ENCODE data around the gene N4BP2L2.
"Not testable (repeated sequence)": the region's sequence is repeated elsewhere in the genome, so short reads cannot be mapped to it uniquely, and the experiment has no call there.

Gene N4BP2L2

DNA sequence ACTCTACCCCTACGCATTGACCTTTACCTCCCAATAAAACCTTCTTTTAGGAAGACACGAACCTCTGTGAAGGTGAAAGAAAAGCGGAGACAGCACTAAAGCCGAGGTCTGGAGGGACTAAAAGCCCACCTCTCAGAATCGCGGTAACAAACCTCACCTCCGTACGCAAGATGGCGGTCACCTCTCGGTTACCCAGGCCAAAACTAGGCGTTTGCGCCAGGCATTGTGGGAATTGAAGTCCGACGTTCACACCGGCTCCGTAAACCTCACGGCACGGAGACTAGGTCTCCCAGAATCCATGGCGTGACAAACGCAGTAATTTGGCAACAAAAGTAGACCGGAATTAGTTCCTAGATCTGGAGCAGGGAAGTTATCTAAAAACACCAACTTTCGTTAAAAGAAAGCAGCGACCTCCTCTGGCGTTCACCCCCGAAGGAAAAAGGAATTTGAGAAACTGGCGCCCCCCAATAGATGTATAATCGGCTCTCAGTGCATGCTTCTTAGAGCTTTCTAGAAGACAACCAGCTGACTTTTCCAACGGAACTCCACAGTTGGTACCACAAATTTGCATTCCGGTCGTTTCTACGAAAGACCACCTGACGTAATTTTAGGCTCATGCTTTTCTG, at the start of gene N4BP2L2:
Gene N4BP2L2, minus strand, starts transcription at position 175 of the 626 bp plus-strand sequence. CDS start 1,768 bp downstream, outside the sequence.
- peak; percentile 61 to 62 for DNase-seq (ENCODE audit: low read depth in 2 of 2)

DNA sequence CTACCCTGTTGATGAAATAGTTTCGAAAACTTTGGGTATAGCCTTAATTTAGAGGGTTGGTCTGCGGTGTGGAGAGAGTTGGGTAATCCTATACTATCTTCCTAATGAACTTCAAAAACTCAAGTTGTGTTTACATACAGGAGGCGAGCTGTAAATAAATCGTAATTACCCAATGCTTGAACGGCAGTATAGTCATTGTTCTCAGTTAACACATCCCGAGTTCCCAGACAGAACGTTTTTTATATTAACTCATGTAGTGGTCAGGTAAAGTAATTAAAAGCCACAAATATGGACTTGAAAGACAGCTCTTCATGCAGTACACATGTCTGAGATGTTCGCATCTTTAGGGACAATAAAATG, 49.2 kb upstream of the N4BP2L2 start:
- no peak for DNase-seq (ENCODE audit: low read depth in 2 of 2)

DNA sequence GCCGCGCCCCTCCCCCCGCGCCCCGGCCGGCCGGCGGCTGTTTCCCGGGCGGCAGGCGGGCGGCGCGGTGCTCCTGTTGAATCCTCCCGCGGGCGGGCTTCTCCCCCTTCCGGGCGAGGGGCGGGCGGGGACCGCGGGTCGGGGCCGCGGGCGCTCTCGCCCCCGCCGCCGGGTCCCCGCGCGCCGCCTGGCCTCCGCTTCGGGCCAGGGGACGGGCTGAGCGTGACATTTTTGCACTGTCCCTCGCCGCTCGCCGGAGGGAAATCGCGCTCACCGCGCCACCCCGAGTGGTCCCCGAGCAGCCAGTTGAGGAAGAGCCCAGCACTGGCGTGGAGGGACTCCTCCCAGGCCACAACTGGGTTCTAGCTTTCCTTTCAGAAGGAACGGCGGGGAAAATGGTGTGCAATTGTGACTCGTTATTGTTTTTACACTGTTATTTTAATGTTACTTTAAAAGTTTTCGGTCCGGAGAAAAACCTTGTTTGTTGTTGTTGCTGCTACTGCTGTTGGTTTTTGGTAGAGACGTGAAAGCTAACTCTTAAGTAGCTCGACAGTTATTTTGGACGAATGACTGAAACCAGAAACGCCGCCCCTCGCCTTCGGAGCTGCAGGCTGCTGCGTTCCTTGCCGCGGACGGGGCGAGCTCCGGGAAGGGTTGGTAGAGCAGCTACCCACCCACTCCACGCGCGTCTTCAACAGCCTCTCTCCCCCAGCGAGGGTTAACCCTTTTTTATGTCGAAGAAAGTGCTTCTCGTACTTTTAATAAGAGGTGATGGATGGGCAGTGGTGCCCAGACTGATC, 48.6 kb upstream of the N4BP2L2 start:
- DNase-seq (ENCODE audit: low read depth in 2 of 2): peak in 1 of 2 donors; percentile 21

DNA sequence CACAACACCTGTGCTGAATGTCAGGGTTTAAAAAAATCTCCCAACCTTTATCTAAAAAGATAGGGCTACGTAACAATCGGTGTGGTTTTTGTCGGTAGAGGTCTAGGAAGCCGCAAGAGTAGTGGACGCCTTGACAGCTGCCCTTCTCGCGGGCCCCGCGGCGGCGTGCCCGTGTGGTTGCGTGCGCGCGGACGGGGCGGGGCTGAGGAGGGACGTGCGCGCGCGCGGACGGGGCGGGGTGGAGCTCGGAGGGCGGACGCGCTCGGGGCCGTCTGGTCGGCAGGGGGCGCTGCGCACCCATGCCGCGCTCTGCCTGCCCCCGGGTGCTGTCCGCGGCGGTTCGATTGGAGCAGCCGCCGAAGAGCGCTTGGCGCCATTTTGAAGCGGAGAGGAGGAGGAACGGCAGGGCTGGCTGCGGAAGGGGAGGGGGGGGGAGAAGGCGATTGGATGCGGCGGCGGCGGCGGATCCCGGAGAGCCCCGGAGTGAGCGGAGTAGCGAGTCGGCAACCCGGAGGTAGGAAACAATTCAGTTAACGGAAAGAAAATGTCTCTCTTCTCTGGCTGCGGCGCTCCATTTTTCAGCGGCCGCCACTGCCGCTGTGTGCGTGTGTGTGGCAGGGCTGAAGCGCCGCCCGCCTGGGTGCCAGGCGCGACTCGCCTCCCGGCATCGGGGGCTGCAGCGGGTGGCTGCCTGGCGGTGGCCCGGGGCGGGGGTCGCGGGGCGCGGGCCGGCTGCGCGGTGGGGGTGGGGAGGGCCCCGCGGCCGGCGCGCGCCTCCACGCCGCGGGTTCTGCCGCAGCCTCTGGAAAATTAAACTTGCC, 47.7 kb upstream of the N4BP2L2 start, which contains the start of gene PDS5B:
Gene PDS5B, plus strand, starts transcription at position 373 of the 821 bp plus-strand sequence. CDS start 62,321 bp downstream, outside the sequence.
- peak; percentile 89 to 90 for DNase-seq (ENCODE audit: low read depth in 2 of 2)

DNA sequence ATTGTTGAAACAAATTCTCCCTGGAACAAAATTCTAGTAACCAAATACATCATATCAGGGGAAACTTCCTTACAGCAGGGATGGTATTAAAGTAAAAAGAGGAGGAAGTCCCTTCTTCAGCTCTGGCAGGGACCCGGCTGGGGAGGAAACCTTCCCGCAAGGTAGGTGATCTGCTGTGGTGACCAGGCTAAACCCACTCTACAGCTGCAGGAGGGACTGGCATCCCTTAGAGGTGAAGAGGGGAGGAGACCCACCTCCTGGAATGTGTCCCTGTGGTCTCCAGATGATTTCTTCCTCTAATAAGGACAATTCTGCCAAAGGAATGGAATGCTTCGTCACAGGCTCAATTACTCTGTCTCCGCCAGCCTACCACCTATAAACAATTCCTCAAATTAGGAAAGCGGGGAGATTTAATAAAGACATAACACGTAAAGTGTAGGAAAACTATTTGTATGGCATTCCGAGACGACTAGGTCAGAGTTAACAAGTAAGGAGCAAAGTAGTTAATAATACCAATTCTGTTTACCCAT, 47.0 kb upstream of the N4BP2L2 start:
- DNase-seq (ENCODE audit: low read depth in 2 of 2): no peak

DNA sequence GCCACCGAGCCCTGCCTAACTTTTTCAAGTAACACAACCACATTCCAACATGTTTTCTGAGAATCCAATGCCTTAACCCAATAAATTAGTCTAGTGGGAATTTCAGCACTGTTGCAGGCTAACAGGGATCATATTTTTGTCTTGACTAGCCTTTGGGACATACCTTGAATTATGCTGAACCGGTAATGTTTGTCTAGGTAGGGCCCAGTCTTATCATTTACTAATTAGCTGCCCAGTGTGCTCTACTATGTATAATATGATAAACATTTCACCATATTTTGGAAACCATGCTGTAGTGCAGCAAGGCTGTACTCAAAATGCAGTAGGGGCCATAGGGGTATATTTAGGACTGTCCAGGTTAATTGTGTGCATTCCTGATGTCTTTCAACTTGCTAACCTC, 44.4 kb upstream of the N4BP2L2 start:
- DNase-seq (ENCODE audit: low read depth in 2 of 2): no peak

DNA sequence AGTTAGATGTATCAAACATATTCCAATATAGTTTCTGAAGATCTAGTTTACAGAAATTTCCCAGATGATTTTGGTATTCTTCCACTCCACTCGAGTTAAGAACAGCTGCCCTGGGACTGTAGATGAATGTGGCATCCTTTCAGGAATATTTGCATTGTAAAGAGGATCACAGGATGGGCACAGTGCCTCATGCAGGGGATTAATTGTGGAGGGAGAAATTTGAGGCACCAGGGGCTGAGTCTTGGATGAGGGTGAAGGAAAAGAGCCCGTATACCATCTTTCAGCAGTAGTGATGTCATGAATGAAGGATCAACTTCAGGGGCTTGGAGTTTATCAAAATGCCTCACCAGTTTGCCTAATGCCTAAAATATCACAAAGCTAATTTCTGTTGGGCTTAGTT, 43.7 kb upstream of the N4BP2L2 start:
- DNase-seq (ENCODE audit: low read depth in 2 of 2): no peak

DNA sequence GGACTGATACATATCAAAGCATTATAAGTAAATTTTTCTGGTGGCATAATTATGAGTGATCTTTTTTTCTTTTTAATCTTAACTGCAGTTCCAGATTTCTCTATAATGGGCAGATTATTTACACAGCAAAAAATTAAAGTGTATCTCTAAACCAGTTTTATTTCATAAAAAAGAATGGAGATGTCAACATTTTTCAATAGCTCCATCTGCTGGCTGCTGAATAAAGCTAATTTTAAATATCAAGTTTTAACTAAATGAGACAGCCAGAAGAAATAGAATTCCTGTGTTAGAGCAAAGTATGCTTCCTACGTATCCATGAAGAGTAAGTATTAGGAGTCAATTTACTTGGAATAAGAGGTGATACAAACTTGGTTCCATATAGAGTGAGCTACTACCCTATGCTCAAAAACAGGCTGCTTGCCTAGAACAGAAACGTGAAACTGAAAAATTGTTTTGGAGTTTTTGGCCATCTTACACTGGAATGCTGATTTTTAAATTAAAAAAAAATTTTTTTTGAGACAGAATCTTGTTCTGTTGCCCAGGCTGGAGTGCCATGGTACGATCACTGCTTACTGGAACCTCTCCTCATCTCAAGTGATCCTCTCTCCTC, 42.7 kb upstream of the N4BP2L2 start:
- DNase-seq (ENCODE audit: low read depth in 2 of 2): no peak

DNA sequence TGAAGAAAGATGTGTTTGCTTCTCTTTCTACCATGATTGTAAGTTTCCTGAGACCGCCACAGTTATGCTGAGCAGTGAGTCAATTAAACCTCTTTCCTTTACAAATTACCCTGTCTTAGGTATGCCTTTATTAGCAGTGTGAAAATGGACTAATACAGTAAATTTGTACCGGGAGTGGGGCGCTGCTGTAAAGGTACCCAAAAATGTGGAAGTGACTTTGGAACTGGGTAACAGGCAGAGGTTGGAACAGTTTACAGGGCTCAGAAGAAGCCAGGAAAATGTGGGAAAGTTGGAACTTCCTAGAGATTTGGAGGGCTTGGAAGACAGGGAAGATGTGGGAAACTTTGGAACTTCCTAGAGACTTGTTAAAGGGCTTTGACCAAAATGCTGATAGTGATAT, 38.4 kb upstream of the N4BP2L2 start:
- no peak for DNase-seq (ENCODE audit: low read depth in 2 of 2)

DNA sequence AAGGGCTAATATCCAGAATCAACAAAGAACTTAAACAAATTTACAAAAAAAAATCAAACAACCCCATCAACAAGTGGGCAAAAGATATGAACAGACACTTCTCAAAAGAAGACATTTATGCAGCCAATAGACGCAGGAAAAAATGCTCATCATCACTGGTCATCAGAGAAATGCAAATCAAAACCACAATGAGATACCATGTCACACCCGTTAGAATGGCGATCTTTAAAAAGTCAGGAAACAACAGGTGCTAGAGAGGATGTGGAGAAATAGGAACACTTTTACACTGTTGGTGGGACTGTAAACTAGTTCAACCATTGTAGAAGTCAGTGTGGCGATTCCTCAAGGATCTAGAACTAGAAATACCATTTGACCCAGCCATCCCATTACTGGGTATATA, 37.1 kb upstream of the N4BP2L2 start:
- DNase-seq (ENCODE audit: low read depth in 2 of 2): not testable (repeated sequence)

DNA sequence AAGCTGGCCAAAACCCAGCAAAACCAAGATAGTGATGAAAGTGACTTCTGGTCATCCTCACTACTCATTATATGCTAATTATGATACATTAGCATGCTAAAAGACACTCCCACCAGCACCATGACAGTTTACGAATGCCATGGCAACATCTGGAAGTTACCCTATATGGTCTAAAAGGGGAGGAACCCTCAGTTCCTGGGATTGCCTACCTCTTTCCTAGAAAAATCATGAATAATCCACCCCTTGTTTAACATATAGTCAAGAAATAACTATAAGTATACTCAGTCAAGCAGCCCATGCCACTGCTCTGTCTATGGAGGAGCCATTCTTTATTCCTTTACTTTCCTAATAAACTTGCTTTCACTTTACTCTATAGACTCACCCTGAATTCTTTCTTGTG, 22.2 kb upstream of the N4BP2L2 start:
- not testable (repeated sequence) for DNase-seq (ENCODE audit: low read depth in 2 of 2)

DNA sequence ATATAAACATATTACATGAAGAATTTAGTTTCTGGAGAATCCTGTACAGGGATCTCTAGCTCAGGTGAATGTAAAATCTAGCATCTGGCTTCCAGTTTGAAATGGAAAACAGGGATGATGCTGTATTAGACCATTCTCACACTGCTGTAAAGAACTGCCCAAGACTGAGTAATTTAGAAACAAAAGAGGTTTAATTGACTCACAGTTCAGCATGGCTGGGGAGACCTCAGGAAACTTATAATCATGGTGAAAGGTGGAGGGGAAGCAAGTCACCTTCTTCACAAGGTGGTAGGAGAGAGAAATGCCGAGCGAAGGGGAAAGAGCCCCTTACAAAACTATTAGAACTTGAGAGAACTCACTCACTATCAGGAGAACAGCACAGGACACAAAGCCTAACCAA, 17.0 kb upstream of the N4BP2L2 start:
- no peak for DNase-seq (ENCODE audit: low read depth in 2 of 2)

DNA sequence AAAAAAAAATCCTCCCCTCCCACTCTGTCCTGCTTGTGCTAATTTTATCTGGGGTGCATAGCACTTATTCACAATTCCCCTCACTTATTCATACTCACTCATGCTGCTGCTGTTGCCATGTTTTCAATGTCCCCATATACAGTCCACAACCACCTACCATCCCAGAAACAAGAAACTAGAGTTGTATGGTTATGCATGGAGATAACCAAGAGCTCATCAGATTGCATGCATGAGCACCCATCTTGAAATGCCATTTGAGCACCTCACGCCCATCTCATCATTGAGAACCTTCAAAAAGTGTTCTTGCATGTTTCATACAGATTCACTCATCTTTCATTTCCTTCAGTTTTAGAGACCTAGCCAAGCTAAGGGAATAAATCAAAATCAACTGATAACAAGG, 15.1 kb upstream of the N4BP2L2 start:
- DNase-seq (ENCODE audit: low read depth in 2 of 2): no peak

DNA sequence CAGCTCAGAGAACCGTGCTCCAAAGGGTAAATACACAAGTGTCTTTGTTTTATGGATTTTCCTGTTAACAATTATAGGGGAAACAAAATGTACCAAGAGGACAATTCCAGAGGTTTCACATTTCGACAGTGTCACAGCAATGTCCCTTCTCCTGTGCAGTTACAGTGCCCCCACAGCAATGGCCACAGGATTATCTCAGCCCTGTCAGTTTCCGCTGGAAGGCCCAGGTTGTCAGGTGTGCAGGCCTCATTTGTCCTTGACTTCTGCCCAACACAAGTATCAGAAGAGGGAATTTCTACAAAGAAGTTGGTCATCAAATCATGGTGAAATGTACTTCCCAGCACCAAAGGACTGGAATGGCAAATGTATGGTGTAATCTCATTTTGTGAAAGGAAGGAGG, 11.2 kb upstream of the N4BP2L2 start:
- no peak for DNase-seq (ENCODE audit: low read depth in 2 of 2)

DNA sequence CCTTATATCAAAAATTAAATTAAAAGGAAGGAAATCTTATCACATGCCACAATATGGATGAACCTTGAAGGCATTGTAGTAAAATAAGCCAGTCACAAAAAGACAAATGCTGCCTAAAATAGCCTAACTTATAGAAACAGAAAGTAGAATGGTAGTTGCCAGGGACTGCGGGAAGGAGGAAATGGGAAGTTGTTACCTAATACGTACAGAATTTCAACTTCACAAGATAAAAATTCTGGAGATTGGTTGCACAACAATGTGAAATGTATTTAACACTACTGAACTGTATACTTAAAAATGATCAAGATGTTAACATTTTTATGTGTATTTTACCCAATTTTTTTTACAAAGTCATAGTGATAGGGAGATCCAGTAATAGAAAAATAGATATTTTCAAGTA, 10.2 kb upstream of the N4BP2L2 start:
- DNase-seq (ENCODE audit: low read depth in 2 of 2): no peak

DNA sequence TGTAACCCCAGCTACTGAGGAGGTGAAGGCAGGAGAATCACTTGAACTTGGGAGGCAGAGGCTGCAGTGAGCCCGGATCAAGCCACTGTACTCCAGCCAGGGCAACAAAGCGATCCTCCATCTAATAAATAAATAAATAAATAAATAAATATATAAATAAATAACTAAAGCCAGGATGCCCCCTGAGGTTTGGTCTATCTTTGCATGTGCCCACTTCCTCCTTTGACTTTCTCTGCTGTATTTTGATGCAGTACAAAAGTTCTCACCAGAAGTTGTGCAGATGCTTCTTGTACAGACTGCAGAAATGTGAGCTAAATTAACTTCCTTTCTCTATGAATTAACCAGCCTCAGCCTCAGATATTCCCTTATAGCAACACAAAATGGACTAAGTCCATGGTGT, 6.5 kb upstream of the N4BP2L2 start:
- DNase-seq (ENCODE audit: low read depth in 2 of 2): no peak

DNA sequence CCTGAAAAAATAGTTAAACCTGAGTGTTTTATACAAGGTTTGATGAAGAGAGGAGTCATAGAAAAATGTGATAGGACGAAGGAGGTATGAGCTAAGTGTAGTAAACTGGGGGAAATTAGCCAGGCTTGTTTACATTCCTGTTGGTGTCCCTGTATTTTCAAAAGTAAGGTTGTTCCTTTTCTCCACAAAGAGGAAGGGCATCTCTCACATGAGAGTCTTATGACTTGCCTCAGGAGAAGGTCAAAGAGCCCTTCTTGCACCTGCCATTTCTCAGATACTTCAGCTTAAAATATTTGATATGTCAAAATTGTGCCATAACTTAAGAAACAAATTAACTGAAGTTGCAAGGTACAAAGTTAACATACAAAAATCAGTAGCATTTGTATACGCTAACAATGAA, 3.6 kb upstream of the N4BP2L2 start:
- no peak for DNase-seq (ENCODE audit: low read depth in 2 of 2)

DNA sequence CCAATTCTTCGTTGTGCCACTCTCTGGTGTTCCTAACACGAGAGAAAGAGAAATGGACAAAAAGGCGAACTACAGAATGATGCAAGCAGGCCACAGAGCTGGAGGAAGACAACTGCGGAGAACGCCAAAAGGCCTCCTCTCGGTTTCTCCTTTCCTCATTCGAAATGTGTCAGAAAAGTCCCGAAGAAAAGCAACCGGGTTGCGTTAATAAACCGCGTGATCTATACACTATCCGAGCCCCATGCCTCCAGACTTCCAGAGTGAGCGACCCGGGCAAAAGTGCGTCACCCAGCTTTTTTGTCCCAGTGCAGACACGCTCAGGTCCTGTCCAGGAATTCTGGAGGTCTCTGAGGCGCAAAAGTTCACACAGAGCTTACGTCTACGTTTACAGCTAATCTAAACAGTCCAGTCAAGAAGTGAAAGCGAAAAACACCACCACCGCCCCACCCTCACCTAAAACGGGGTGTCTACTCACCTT, 413 bp downstream of the N4BP2L2 start:
- no peak for DNase-seq (ENCODE audit: low read depth in 2 of 2)

DNA sequence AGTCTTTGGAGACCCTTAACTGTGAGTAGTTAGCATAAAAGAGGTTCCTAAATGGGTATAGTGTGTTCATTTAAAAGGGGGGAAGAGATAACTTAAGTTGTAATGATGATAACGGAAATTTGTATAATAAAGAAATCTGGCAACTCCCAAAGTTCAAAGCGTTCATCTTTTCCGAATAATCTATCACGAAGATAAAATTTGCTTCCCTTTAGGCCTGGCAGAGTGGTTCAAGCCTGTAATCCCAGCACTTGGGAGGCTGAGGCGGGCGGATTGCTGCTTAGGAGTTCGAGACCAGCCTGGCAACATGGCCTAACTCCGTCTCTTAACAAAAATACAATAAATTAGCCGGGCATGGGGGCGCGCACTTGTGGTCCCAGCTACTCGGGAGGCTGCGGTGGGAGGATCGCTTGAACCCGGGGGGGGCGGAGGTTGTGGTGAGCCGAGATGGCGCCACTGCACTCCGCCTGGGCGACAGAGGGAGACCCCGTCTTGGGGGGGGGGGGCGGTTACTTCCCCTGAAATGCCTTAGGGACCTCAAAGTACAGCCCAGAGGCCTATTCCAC, 934 bp downstream of the N4BP2L2 start:
- DNase-seq (ENCODE audit: low read depth in 2 of 2): no peak

DNA sequence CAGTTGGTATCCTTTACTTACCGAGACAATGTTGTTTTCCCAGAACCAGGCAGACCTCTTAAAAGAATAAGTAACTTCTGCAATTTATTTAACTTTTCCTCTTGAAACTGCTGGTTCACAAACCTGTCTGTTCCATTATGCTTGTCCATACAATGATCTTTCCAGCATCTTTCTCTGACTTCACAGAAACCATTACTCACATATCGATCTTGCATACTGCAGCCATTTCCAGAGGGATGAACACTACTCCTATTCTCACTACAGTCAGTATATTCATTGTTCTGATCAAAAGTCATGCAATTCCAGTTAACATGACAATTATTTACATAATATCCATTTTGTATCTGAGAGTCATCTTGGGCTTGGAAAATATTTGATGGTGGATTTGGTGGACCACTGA, 2.8 kb downstream of the N4BP2L2 start:
- no peak for DNase-seq (ENCODE audit: low read depth in 2 of 2)

DNA sequence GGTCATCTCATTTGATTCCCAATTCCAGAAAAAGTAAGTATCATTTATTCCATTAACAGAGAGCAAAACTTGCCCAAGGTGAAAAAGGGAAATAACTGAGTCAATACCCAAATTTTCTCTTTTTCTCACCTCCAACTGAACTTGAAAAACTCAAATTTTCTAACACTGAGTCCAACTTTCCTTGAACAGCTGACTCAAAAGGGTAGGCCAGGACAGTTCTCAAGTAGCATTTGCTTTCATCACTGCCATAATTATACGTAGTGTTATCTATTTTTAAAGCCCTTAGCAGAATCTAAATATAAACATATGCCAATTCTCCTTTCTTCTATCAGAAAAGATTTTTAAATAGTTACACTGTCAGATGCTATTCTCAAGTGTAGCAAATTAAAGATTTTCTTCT, 3.5 kb downstream of the N4BP2L2 start:
- no peak for DNase-seq (ENCODE audit: low read depth in 2 of 2)
